Keratinocyte (primary cell): ENCODE measurements around the gene ZFYVE16. TPM values are rescaled to one million over a fixed set of nuclear protein-coding genes. Genes with fewer than 3 reads are reported as not detected.

Experiments
- DNase-seq: peaks from one replicate; pipeline ENCODE4 v3.0.0-alpha.2; 2011; ENCODE audit warnings: low read depth, missing footprints, low spot score
- FAIRE-seq: peaks from 2 replicates; lab custom pipeline; 2011; peaks lifted over from hg19 to GRCh38; lab: Jason Lieb, UNC
- H2AFZ ChIP-seq: 2 replicates; pipeline ENCODE4 v1.6.0; 2012; ENCODE audit warnings: low read length, control low read depth, inconsistent platforms; ENCODE audit not compliant: control insufficient read depth
- H3K27ac ChIP-seq: 2 replicates; pipeline ENCODE4 v1.5.1; 2011; ENCODE audit warnings: low read length; ENCODE audit not compliant: control insufficient read depth, insufficient read depth
- H3K27me3 ChIP-seq: 3 replicates; pipeline ENCODE4 v1.6.0; 2011; ENCODE audit warnings: low read length; ENCODE audit not compliant: control insufficient read depth, insufficient read depth; ENCODE audit errors: extremely low read depth
- H3K36me3 ChIP-seq, 2 experiments: 2 replicates in 1 of 2; 3 replicates in 1 of 2; pipeline ENCODE4 v1.5.1; 2011; ENCODE audit warnings: low read length in 2 of 2, mild to moderate bottlenecking in 1 of 2; ENCODE audit not compliant: control insufficient read depth in 2 of 2, insufficient read depth in 2 of 2; ENCODE audit errors: extremely low read depth in 1 of 2
- H3K4me1 ChIP-seq: 3 replicates; pipeline ENCODE4 v1.5.1; 2011; ENCODE audit warnings: low read length; ENCODE audit not compliant: control insufficient read depth, insufficient read depth; ENCODE audit errors: extremely low read depth
- H3K4me2 ChIP-seq: 3 replicates; pipeline ENCODE4 v1.6.0; 2011; ENCODE audit warnings: low read depth, low read length; ENCODE audit not compliant: control insufficient read depth, insufficient read depth; ENCODE audit errors: extremely low read depth
- H3K4me3 ChIP-seq, 3 experiments: fragments of 200-600 bp in 1 of 3; sonication (generic) in 1 of 3; 2 replicates in 2 of 3; 3 replicates in 1 of 3; pipeline ENCODE4 v1.5.1; 2011 to 2016; ENCODE audit warnings: low read length in 3 of 3, mild to moderate bottlenecking in 3 of 3, control low read depth in 2 of 3, inconsistent platforms in 1 of 3, low read depth in 1 of 3, mixed read lengths in 1 of 3, mixed run types in 1 of 3, moderate library complexity in 1 of 3; ENCODE audit not compliant: control insufficient read depth in 2 of 3, insufficient read depth in 2 of 3; ENCODE audit errors: extremely low read depth in 1 of 3
- H3K79me2 ChIP-seq: 2 replicates; pipeline ENCODE4 v1.6.0; 2012; ENCODE audit warnings: low read length; ENCODE audit not compliant: control insufficient read depth, insufficient read depth
- H3K9ac ChIP-seq: 3 replicates; pipeline ENCODE4 v1.6.0; 2011; ENCODE audit warnings: low read length; ENCODE audit not compliant: control insufficient read depth, insufficient read depth; ENCODE audit errors: extremely low read depth
- H3K9me1 ChIP-seq: 3 replicates; pipeline ENCODE4 v1.6.0; 2011; ENCODE audit warnings: low read length; ENCODE audit not compliant: control insufficient read depth, insufficient read depth; ENCODE audit errors: extremely low read depth
- H3K9me3 ChIP-seq: 2 replicates; pipeline ENCODE4 v1.5.1; 2012; ENCODE audit warnings: low read depth, low read length; ENCODE audit not compliant: control insufficient read depth
- H4K20me1 ChIP-seq: 3 replicates; pipeline ENCODE4 v1.6.0; 2011; ENCODE audit warnings: low read length; ENCODE audit not compliant: control insufficient read depth, insufficient read depth; ENCODE audit errors: extremely low read depth
- EZH2 ChIP-seq: IDR thresholded peaks from one replicate; pipeline ENCODE4 v1.6.1; 2012; ENCODE audit warnings: inconsistent platforms, mild to moderate bottlenecking, low read length, moderate library complexity
- dilution Hi-C: fragments of 300-500 bp; cut with MboI; formaldehyde crosslinking; loops from one replicate; pipeline ENCODE4 v1.7.0; 2020; ENCODE audit warnings: low sequenced_read_pairs; ENCODE audit not compliant: extremely low pct_ligation_motif_present
- polyA minus RNA-seq, 3 experiments: library from RNA; depleted of rRNA, polyadenylated mRNA; stranded (reverse); fragments of >200 nt; gene quantifications; 1 replicate in 1 of 3; 2 replicates in 1 of 3; 3 replicates in 1 of 3; pipeline ENCODE4 v1.2.3, GENCODE V29; 2011
- polyA plus RNA-seq, 5 experiments: library from polyadenylated mRNA; depleted of rRNA in 3 of 5; stranded (reverse) in 3 of 5; stranded (forward) in 1 of 5; unstranded in 1 of 5; fragments of >200 nt; gene quantifications; 1 replicate in 1 of 5; 2 replicates in 3 of 5; 3 replicates in 1 of 5; pipeline versions ENCODE4 v1.2.1 to v1.2.3, GENCODE V29; 2011 to 2012; ENCODE audit warnings: missing spikeins in 2 of 5, low read depth in 1 of 5, low replicate concordance in 1 of 5
- TF ChIP-seq, protein P1 (sequence below), 3 experiments: IDR thresholded peaks in 1 of 3; conservative IDR thresholded peaks in 1 of 3; optimal IDR thresholded peaks in 1 of 3; 2 replicates in 2 of 3; 3 replicates in 1 of 3; pipeline versions ENCODE3 to v1.5.1; 2011; ENCODE audit warnings: low read length in 3 of 3, mild to moderate bottlenecking in 3 of 3, moderate library complexity in 2 of 3, control low read depth in 1 of 3, inconsistent platforms in 1 of 3; ENCODE audit not compliant: insufficient read depth in 2 of 3; ENCODE audit errors: extremely low read depth in 1 of 3

Gene ZFYVE16
- polyA plus RNA-seq (6.4 to 13.5 TPM (median 8.5 TPM) in 3 replicates), polyA minus RNA-seq (3.1 to 27.0 TPM (median 9.8 TPM) in 3 replicates)
- polyA plus RNA-seq (2011; ENCODE audit: low read depth), result 7.6 TPM
- polyA plus RNA-seq (2011; cell fraction: cytosol; rRNA removed), result 3.0 and 6.4 TPM in 2 replicates
- 17.1 and 24.2 TPM in 2 replicates for polyA plus RNA-seq (2011; cell fraction: nucleus; rRNA removed)
- polyA plus RNA-seq (2012; ENCODE audit: low replicate concordance), result 10.7 TPM in 2 replicates
- polyA minus RNA-seq (2011; cell fraction: cytosol; rRNA and poly(A)+ RNA removed), result 11.1 TPM
- polyA minus RNA-seq (2011; cell fraction: nucleus; rRNA and poly(A)+ RNA removed), result 21.1 and 47.2 TPM in 2 replicates

DNA sequence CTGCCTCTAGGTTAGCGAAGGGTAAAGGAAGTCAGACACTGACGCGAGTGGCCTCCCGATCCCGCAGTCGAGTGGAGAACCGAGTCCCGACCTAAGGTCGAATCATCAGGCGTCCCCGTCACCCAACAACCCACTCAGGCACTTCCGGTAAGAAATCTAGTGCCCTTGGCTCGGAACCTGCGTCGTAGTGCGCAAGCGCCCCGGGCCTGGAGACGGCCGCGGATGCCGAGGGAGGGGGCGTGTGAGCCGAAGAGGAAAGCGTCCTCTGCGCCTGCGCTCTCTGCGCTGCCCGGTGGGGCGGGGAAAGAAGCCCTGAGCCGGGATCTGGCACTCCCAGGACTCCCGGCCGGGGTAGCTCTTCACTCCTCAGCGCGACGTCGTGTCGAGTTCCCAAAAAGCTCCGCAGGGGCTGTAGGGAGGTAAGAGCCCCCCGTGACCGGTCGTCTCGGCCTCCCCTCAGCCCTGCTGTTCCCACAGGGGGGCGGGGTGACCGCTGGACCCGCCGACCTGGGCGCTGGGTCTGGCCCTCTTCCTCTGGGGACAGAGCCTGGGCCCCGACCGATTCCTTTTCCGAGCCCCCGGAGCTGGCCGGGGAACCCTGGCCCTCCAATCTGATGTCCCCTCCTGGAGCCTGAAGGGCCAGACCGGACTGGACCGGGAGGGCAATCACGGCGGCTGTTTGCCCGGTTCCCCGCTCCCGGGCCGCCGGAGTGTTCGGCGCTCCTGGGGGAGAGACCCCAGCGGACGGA, at the start of gene ZFYVE16:
TSS of gene ZFYVE16 (plus strand) at position 330 of the 749 bp plus-strand sequence. CDS start 26,084 bp downstream, outside the sequence.
- no peaks in the 10 kb centered on the region for H3K9me1 ChIP-seq
- FAIRE-seq (peak; percentile 89), DNase-seq (peak; percentile 73)
- peak within 1 kb of the TSS; percentile 98 for H2AFZ ChIP-seq
- peaks cover 8% of the 10 kb centered on the region for H3K4me1 ChIP-seq
- TF ChIP-seq, protein P1, sequence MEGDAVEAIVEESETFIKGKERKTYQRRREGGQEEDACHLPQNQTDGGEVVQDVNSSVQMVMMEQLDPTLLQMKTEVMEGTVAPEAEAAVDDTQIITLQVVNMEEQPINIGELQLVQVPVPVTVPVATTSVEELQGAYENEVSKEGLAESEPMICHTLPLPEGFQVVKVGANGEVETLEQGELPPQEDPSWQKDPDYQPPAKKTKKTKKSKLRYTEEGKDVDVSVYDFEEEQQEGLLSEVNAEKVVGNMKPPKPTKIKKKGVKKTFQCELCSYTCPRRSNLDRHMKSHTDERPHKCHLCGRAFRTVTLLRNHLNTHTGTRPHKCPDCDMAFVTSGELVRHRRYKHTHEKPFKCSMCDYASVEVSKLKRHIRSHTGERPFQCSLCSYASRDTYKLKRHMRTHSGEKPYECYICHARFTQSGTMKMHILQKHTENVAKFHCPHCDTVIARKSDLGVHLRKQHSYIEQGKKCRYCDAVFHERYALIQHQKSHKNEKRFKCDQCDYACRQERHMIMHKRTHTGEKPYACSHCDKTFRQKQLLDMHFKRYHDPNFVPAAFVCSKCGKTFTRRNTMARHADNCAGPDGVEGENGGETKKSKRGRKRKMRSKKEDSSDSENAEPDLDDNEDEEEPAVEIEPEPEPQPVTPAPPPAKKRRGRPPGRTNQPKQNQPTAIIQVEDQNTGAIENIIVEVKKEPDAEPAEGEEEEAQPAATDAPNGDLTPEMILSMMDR (optimal IDR thresholded peaks at IDR 0.05 in 1 of 3, IDR thresholded peaks at IDR 0.05 in 1 of 3, conservative IDR thresholded peaks at IDR 0.05 in 1 of 3; ENCODE audit: extremely low read depth in 1 of 3, insufficient read depth in 2 of 3, low read length in 3 of 3), result peak in 1 of 3 experiments; percentile 22
- no peak for TF ChIP-seq EZH2
- H3K36me3 ChIP-seq, result peaks cover 0 to 2% of the 10 kb centered on the region in 2 experiments
- H4K20me1 ChIP-seq, result no peaks in the 10 kb centered on the region
- no peaks in the 10 kb centered on the region for H3K9me3 ChIP-seq
- peak within 1 kb of the TSS; percentile 94 for H3K9ac ChIP-seq
- H3K4me2 ChIP-seq, result peak within 1 kb of the TSS; percentile 87
- dilution Hi-C loops, result no loop called here
- H3K27ac ChIP-seq, result peak within 1 kb of the TSS; percentile 95
- peaks cover 41% of the 10 kb centered on the region for H3K79me2 ChIP-seq
- H3K4me3 ChIP-seq, result peak within 1 kb of the TSS; percentile 90 to 96 (median 94)
- no peaks in the 10 kb centered on the region for H3K27me3 ChIP-seq

DNA sequence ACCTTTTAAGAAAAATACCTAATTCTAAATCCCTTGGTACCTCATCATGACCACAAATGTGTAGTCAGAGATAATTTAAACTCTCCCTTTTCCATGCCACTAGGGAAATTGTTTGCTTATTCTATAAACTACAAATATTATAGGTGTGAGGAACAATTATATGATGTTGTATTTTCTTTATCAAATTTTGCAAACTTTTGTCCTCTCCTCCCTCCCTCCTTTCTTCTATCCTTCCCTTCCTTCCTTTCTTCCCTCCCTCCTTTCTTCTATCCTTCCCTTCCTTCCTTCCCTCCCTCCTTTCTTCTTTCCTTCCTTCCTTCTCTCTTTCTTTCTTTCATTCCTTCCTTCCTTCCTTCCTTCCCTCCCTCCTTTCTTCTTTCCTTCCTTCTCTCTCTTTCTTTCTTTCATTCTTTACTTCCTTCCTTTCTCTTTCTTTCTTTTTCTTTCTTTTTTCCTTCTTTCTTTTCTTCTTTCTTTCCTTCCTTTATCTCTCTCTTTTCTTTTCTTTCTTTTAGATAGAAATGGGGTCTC, 46.9 kb upstream of the ZFYVE16 start:
- no peaks in the 10 kb centered on the region for H3K27me3 ChIP-seq
- no peaks in the 10 kb centered on the region for H3K9me3 ChIP-seq
- no peak overlapping the region for H3K27ac ChIP-seq
- H3K79me2 ChIP-seq, result no peaks in the 10 kb centered on the region
- dilution Hi-C loops, result no loop called here
- H3K4me3 ChIP-seq, result no peak overlapping the region
- no peak overlapping the region for H3K9ac ChIP-seq
- no peak for TF ChIP-seq EZH2
- DNase-seq (no peak), FAIRE-seq (no peak)
- H2AFZ ChIP-seq, result no peak overlapping the region
- no peaks in the 10 kb centered on the region for H3K36me3 ChIP-seq
- no peaks in the 10 kb centered on the region for H3K9me1 ChIP-seq
- no peak overlapping the region for H3K4me2 ChIP-seq
- H4K20me1 ChIP-seq, result no peaks in the 10 kb centered on the region
- H3K4me1 ChIP-seq, result no peaks in the 10 kb centered on the region
